GM12878 (cell line): Measurements from ENCODE around the gene CCDC80.

Experiments used
- ATF3 ChIP-seq: IDR thresholded peaks from 2 replicates; pipeline ENCODE4 v1.6.1; 2011; ENCODE audit warnings: low read depth, mild to moderate bottlenecking, low read length, moderate library complexity, borderline replicate concordance; ENCODE audit errors: extremely low read depth
- CTCF ChIP-seq, 3 experiments: IDR thresholded peaks in 2 of 3; conservative IDR thresholded peaks in 1 of 3; 2 replicates each; pipeline ENCODE4 v1.5.1; 2011; ENCODE audit warnings: low read depth in 3 of 3, low read length in 3 of 3, mild to moderate bottlenecking in 3 of 3, control low read depth in 2 of 3, moderate library complexity in 2 of 3, inconsistent platforms in 1 of 3, mixed read lengths in 1 of 3; ENCODE audit not compliant: control insufficient read depth in 2 of 3, insufficient read depth in 1 of 3; ENCODE audit errors: extremely low read depth in 1 of 3
- EED ChIP-seq: sonication (generic); IDR thresholded peaks from 2 replicates; pipeline ENCODE4 v1.6.1; 2016; ENCODE audit warnings: antibody characterized with exemption, low read depth
- KDM1A ChIP-seq: fragments of 200-600 bp; sonication (generic); IDR thresholded peaks from 2 replicates; pipeline ENCODE4 v1.6.1; 2016; ENCODE audit warnings: borderline replicate concordance
- MAX ChIP-seq: IDR thresholded peaks from 2 replicates; pipeline ENCODE4 v1.6.1; 2012; ENCODE audit warnings: low read depth, low read length, improper control_type of control experiment
- NR2C2 ChIP-seq: IDR thresholded peaks from 2 replicates; pipeline ENCODE4 v1.6.1; 2011; ENCODE audit warnings: borderline replicate concordance, low read depth; ENCODE audit not compliant: control insufficient read depth, insufficient read length
- POU2F2 ChIP-seq: IDR thresholded peaks from 3 replicates; pipeline ENCODE4 v1.6.1; 2011; ENCODE audit warnings: low read depth, mild to moderate bottlenecking, low read length, borderline replicate concordance
- RAD21 ChIP-seq: IDR thresholded peaks from 2 replicates; pipeline ENCODE4 v1.6.1; 2011; ENCODE audit warnings: mild to moderate bottlenecking, low read depth, low read length, moderate library complexity; ENCODE audit not compliant: insufficient read depth
- SP1 ChIP-seq: IDR thresholded peaks from one replicate; pipeline ENCODE4 v1.6.1; 2011; ENCODE audit warnings: low read depth, low read length
- TARDBP ChIP-seq: IDR thresholded peaks from 2 replicates; pipeline ENCODE4 v1.6.1; 2016; ENCODE audit warnings: borderline replicate concordance
- ZNF24 ChIP-seq: fragments of 450-650 bp; IDR thresholded peaks from 2 replicates; pipeline ENCODE4 v1.6.1; 2017; ENCODE audit warnings: antibody characterized with exemption, mild to moderate bottlenecking

GRCh38 chr3:112689385-112689784, 48.4 kb upstream of the CCDC80 start:
- TF ChIP-seq MAX (no peak), ZNF24 (no peak), CTCF (IDR thresholded peaks at IDR 0.05 in 2 of 3, conservative IDR thresholded peaks at IDR 0.05 in 1 of 3; ENCODE audit: control insufficient read depth in 2 of 3, extremely low read depth in 1 of 3, insufficient read depth in 1 of 3, low read depth in 3 of 3, low read length in 3 of 3) (no peak), NR2C2 (no peak), SP1 (no peak), EED (no peak), POU2F2 (no peak), KDM1A (no peak), ATF3 (no peak), RAD21 (no peak), TARDBP (no peak)
